Gastroesophageal sphincter (tissue), 4 donors: ENCODE measurements around the gene TMEM242. TPM values are rescaled to one million over a fixed set of nuclear protein-coding genes. Genes with fewer than 3 reads are reported as not detected.

Experiments used
- ATAC-seq: fragments of 150-250 bp; one replicate; pipeline ENCODE4 v1.9.1; 2016; ENCODE audit warnings: mild to moderate bottlenecking, moderate library complexity
- H3K27ac ChIP-seq, 4 donors: fragments of 200-600 bp; sonication (generic) in 3 of 4; 1 replicate in 3 of 4; 2 replicates in 1 of 4; pipeline ENCODE4 v1.5.1; 2016 to 2019
- H3K27me3 ChIP-seq: fragments of 200-600 bp; sonication (generic); one replicate; pipeline ENCODE4 v1.5.1; 2019
- H3K36me3 ChIP-seq, 2 donors: fragments of 200-600 bp; sonication (generic); one replicate each; pipeline ENCODE4 v1.5.1; 2019; ENCODE audit warnings: control low read depth in 1 of 2
- H3K4me1 ChIP-seq, 3 donors: fragments of 200-600 bp; sonication (generic); 1 replicate in 2 of 3; 2 replicates in 1 of 3; pipeline ENCODE4 v1.5.1; 2016 to 2019; ENCODE audit warnings: control low read depth in 2 of 3
- H3K4me3 ChIP-seq, 2 donors: fragments of 200-600 bp; sonication (generic); one replicate each; pipeline ENCODE4 v1.5.1; 2019; ENCODE audit warnings: mild to moderate bottlenecking in 1 of 2, moderate library complexity in 1 of 2
- H3K9me3 ChIP-seq, 3 donors: fragments of 200-600 bp; sonication (generic); one replicate each; pipeline ENCODE4 v1.5.1; 2017 to 2019; ENCODE audit warnings: control low read depth in 2 of 3
- EP300 ChIP-seq: sonication (generic); formaldehyde crosslinking; IDR thresholded peaks from one replicate; pipeline ENCODE4 v1.6.1; 2017; ENCODE audit warnings: antibody characterized with exemption, mild to moderate bottlenecking
- POLR2A ChIP-seq, 2 donors: fragments of 450-650 bp; IDR thresholded peaks; one replicate each; pipeline ENCODE4 v1.6.1; 2017; ENCODE audit warnings: antibody characterized with exemption in 2 of 2, mild to moderate bottlenecking in 2 of 2, moderate library complexity in 1 of 2
- POLR2AphosphoS5 ChIP-seq: sonication (generic); formaldehyde crosslinking; IDR thresholded peaks from one replicate; pipeline ENCODE4 v1.6.1; 2017; ENCODE audit warnings: antibody characterized with exemption
- WGBS, 2 donors: methylation state at CpG; one replicate each; pipeline ENCODE4 v1.1.5; 2018; ENCODE audit warnings: low coverage in 1 of 2; 5-methylcytosine and 5-hydroxymethylcytosine counted together
- total RNA-seq, 4 donors: library from RNA; depleted of rRNA; stranded (reverse); fragments of >200 nt; gene quantifications; one replicate each; pipeline ENCODE4 v1.1.0, GENCODE V29; 2016
- TF ChIP-seq, protein P1 (sequence below), 4 experiments: fragments of 200-600 bp in 2 of 4; fragments of 450-650 bp in 2 of 4; sonication (generic) in 1 of 4; IDR thresholded peaks; one replicate each; pipeline ENCODE4 v1.5.1; 2017 to 2019; ENCODE audit warnings: antibody characterized with exemption in 4 of 4, mild to moderate bottlenecking in 2 of 4, moderate library complexity in 2 of 4

The TMEM242 gene
- total RNA-seq, 4 donors from 2014 or later = 6.6 to 8.4 (median 7.6) TPM

DNA sequence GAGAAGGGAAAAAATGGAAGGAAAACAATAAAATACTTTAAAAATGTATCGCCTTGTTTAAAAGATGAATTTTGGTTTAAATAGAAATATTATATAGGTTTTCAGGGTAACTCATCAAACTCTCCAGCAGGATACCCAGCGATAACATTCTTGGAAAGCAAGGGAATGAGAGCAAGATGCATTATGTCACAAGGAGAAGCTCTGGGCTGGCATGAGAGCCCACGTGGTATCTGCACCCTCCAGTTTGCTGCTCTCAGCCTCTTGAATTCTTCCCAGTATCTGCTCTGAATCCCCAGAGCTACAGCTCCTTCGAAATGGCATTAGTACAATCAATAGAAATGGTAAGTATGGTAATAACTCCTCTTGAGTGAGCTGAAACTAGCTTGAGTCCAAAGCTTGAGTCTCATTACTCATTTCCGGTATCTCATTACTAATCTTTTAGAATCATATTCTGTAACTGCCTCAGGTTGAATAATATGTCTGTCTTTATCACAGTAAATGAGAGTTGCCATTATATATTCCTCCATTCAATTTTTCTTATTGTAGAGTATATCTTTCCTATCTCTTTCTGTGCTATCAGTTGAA, 4.9 kb upstream of the TMEM242 start:
- Histone ChIP-seq H3K4me3 (no peak overlapping the region), H3K27ac (no peak overlapping the region), H3K9me3 (no peaks in the 10 kb centered on the region), H3K27me3 (peaks cover 13% of the 10 kb centered on the region), H3K36me3 (no peaks in the 10 kb centered on the region), H3K4me1 (peaks cover 0 to 9% (median 3%) of the 10 kb centered on the region in 3 donors)
- no peak for ATAC-seq
- TF ChIP-seq EP300 (no peak), POLR2A (IDR thresholded peaks at IDR 0.05) (no peak), POLR2AphosphoS5 (no peak)
- TF ChIP-seq, protein P1, sequence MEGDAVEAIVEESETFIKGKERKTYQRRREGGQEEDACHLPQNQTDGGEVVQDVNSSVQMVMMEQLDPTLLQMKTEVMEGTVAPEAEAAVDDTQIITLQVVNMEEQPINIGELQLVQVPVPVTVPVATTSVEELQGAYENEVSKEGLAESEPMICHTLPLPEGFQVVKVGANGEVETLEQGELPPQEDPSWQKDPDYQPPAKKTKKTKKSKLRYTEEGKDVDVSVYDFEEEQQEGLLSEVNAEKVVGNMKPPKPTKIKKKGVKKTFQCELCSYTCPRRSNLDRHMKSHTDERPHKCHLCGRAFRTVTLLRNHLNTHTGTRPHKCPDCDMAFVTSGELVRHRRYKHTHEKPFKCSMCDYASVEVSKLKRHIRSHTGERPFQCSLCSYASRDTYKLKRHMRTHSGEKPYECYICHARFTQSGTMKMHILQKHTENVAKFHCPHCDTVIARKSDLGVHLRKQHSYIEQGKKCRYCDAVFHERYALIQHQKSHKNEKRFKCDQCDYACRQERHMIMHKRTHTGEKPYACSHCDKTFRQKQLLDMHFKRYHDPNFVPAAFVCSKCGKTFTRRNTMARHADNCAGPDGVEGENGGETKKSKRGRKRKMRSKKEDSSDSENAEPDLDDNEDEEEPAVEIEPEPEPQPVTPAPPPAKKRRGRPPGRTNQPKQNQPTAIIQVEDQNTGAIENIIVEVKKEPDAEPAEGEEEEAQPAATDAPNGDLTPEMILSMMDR (IDR thresholded peaks at IDR 0.05) = no peak
- WGBS, 2 donors = 74 to 79% methylated on average over 5 of the region's 5 CpGs

DNA sequence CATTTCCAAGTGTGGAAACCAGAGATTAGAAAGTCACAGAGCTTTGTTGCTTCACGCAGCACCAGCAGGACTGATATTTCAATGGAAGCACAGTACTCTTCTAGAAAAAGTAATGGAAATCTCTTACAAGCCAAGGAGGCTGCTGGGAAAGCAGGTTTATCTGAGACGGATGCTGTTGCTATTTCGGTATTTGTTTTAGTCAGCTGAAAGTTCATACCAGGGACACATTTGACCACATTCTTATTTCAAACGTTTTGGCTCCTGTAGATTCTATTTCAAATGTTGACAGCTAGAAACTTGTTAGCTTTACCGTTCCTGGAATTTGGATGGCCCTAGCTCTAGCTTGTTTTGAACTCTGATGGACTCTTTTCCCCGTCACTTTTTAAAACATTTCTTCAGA, 3.7 kb upstream of the TMEM242 start:
- peak overlapping the region in 1 of 4 donors; percentile 18 for H3K27ac ChIP-seq
- H3K36me3 ChIP-seq = no peaks in the 10 kb centered on the region
- no peak overlapping the region for H3K4me3 ChIP-seq
- H3K27me3 ChIP-seq = peaks cover under 1% of the 10 kb centered on the region
- ATAC-seq = no peak
- peaks cover 6 to 16% (median 6%) of the 10 kb centered on the region in 3 donors for H3K4me1 ChIP-seq
- 14 to 21% methylated on average over 6 of the region's 6 CpGs for WGBS, 2 donors
- no peak for TF ChIP-seq POLR2A (IDR thresholded peaks at IDR 0.05)
- TF ChIP-seq POLR2AphosphoS5 = no peak
- TF ChIP-seq, protein P1 (IDR thresholded peaks at IDR 0.05) = no peak
- no peak for TF ChIP-seq EP300
- H3K9me3 ChIP-seq = no peaks in the 10 kb centered on the region

DNA sequence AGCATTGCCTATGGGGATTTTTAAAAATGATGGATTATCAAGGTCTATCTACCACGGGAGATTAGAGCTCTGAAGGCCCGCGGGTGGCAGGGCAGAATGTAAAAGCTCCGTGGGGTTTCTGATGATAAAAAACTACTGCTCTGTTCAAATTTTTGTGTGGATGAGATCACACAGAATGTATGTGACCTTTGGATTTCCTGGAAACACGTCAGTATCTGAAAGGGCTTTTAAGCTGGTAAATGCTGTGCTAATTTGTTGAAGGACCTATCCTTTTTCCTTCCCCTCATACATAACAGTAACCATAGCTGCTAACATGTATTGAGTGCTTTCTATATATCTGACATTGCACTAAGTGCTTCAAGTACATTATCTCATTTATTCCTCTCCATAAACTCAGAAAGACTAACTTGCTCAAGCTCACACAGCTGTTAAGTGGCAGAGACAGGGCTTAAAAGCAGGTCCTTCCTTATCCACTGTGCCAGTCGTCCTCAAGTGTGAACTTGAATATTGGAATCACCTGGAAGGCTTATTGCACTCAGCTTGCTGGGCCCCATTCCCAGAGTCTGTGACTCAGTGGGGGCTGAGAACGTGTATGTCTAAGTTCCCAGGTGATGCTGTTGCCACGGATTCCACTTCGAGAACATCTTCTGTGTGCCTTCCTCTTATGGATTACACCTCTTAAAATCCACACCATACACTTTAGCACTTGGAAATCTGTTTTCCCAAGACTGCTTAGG, 1.9 kb upstream of the TMEM242 start:
- no peak for ATAC-seq
- 57 to 82% methylated on average over 6 to 8 of the region's 9 CpGs for WGBS, 2 donors
- H3K36me3 ChIP-seq = no peaks in the 10 kb centered on the region

DNA sequence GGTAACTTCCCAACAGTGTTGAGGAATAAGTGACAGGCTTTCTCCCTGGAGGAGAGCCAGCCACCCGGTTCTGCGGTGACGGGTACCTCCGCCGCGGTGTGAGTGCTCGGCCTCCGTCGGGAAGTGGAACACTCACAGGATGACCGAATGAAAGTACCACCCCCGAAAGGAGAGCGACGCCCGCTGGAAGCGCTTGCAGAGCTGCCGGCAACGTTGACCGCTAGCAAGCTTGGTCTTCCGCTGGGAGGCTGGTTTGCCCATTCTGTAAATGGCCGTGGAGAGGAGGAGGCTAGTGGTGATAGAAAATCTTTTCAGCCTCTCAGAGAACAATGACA, 614 bp upstream of the TMEM242 start:
- Histone ChIP-seq H3K9me3 (no peaks in the 10 kb centered on the region), H3K27ac (peak overlapping the region; percentile 88 to 94 (median 90)), H3K4me1 (peaks cover 6 to 26% (median 8%) of the 10 kb centered on the region in 3 donors), H3K4me3 (peak overlapping the region; percentile 81 to 82), H3K27me3 (no peaks in the 10 kb centered on the region), H3K36me3 (peaks cover 0 to 12% of the 10 kb centered on the region in 2 donors)
- TF ChIP-seq POLR2A (IDR thresholded peaks at IDR 0.05) = peak in 1 of 2 donors; percentile 18
- TF ChIP-seq EP300 = no peak
- TF ChIP-seq POLR2AphosphoS5 = peak; percentile 59
- TF ChIP-seq, protein P1 (IDR thresholded peaks at IDR 0.05) = peak in 1 of 4 experiments; percentile 52
- 0% methylated on average over 9 of the region's 20 CpGs; no CpG with 5 or more reads in 1 of the 2 donors for WGBS, 2 donors
- ATAC-seq = peak; percentile 68

More for the DNA sequence above, 1.9 kb upstream of the TMEM242 start:
- Histone ChIP-seq H3K27ac (no peak overlapping the region), H3K4me1 (peaks cover 6 to 26% (median 8%) of the 10 kb centered on the region in 3 donors), H3K9me3 (no peaks in the 10 kb centered on the region), H3K4me3 (no peak overlapping the region), H3K27me3 (no peaks in the 10 kb centered on the region)
- TF ChIP-seq POLR2AphosphoS5 (no peak), POLR2A (IDR thresholded peaks at IDR 0.05) (no peak), EP300 (no peak)
- TF ChIP-seq, protein P1 (IDR thresholded peaks at IDR 0.05) = no peak
